Measurements from ENCODE around the gene ACOX3.
"Not testable (repeated sequence)": the region's sequence is repeated elsewhere in the genome, so short reads cannot be mapped to it uniquely, and the experiment has no call there.

The ACOX3 gene

DNA sequence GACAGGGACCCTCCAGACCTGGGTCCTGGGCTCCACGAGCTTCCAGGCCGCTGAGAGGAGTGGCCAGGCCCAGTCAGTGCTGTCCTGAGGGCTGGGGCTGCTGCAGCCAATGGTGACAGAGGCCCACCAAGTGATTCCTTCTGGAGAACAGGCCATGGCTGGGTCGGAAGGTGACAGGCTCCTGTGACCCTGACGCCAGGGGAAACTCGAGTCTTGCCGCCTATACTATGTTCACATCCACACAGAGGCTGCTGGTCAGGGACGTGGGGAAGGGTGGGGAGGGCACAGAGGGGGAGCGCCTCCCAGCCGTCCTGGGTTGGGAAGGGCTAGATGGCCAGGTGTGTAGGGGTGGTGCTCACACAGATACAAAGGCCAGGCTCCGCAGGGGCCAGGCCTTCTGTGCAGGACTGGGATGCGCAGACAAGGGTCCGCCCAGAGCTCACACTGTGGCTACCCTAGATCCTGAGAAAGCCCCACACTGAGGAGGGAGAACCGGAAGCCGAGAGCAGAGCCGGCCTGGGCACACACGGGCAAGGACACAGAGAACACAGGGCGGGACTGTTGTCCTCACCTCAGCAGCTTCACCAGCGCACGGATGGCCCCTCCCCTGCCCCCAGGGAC, 89.6 kb downstream of the ACOX3 start:
- DNase-seq = no peak

DNA sequence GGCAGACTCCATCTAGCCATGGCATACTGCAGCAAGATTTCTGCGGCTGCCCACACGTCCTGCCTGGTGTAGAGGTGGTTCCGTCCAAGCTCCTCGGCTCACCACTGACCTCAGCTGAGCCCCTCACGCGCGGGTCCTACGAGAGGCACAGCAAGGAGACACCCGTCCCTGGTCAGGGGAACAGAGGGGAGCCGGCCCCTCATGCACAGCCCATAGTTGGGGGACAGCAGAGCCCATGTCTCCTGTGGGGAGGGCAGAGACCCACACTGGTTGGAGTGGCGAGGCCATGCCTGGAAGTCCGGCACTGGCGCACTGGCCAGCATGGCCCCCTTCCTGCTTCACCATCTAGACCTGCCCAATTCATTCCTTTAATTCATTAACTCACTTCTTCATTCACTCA, 90.2 kb downstream of the ACOX3 start:
- no peak for DNase-seq

DNA sequence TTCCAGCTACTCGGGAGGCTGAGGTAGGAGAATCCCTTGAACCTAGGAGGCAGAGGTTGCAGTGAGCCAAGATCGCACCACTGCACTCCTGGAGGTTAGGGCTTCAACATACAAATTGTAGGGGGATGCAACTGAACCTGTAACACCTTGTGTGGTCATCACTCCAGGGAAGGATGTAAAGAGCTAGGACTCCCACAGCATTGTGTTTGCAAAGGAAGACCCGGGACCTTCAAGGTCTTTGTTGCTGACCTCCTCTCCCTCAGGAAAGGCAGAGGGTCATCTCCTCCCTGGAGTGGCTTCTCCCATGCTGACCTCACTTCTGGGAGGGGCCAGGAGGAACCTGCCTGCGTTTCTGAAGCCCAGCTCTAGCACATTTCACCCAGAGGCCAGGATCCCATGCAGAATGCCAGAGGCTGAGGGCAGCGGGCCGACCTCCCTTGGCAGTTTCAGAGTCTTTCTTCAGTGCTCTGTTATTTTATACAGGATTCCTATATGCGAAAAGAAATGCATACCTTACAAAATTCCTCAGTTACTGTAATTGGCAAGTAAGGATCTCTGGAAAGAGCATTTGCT, 90.8 kb downstream of the ACOX3 start:
- DNase-seq = no peak

DNA sequence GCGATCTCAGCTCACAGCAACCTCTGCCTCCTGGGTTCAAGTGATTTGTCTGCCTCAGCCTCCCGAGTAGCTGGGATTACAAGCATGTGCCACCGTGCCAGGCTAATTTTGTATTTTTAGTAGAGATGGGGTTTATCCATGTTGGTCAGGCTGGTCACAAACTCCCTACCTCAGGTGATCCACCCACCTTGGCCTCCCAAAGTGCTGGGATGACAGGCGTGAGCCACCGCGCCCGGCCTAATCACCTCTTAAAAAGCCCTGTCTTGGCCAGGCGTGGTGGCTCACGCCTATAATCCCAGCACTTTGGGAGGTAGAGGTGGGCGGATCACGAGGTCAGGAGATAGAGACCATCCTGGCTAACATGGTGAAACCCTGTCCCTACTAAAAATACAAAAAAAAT, 91.3 kb downstream of the ACOX3 start:
- DNase-seq = not testable (repeated sequence)

DNA sequence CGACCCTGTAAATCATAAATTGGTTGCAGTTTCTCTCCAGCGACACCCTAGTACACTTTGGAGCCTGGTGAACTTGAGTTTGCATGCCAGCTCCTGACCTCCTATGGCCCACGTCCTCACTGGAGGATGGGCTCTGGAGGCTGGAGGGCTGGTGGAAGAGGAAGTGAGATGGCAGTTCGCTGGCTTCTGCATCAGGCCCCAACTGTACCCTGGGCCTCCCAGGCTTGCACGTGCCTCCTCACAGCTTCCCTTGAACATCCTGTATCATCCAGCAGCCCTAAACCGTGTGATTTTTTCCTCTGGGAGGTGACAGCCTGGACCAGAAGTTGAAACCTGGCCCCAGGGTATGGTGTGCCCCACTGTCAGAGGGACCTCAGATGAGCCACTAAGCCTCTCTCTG, 92.5 kb downstream of the ACOX3 start:
- no peak for DNase-seq

DNA sequence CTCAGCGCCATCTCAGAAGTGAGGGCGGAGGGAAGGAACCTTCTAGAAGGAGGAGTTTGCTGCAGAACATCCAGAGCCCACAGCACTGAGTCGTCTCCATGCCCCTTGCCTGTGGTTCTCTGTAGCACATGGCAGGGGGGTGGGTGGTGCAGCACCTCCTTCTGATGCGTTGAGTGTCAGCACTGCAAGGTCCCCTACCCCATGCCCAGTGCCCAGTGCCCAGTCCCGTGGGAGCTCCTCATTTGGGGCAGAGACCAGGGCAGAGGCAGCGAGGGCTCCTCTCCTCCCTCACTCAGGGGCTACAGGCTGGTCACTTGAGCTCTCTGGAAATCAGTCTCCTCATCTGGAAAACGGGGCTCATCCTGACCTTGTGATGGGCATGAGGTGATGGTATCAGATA, 92.9 kb downstream of the ACOX3 start:
- no peak for DNase-seq

DNA sequence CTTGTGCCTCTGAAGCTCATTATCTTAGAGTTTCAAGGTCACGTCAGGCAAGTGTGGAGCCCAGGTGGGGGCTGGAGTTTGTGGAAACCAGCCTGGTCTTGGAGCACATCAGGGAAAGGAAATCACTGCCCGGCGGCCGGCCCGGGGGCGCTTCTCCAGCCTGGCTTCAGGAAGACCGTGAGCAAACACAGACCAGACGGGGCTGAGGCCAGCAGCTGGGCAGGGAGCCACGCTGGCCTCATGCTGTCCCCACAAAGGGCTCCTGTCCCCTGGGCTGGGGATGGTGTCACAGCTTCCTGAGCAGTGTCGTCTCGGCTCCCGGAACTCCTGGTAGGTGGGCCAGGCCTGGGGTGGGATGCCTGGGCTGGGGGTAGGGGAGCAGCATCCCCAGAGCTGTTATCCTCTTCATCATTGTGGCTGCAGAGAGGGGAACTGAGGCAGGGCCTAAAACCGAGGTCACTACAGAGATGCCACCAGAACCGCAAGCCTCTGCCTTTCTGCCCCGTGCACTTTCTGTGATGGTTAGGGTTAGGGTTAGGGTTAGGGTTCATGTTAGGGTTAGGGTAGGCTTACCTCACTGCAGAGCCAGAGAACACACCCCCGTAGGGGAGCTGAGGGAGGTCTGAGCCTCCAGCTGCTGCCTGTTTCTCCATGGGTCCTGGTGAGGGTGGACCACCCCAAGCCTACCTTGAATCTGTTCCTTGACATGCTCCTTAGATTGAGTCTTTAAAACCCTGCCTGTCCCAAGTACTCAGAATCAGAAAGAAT, 93.5 kb downstream of the ACOX3 start:
- no peak for DNase-seq

DNA sequence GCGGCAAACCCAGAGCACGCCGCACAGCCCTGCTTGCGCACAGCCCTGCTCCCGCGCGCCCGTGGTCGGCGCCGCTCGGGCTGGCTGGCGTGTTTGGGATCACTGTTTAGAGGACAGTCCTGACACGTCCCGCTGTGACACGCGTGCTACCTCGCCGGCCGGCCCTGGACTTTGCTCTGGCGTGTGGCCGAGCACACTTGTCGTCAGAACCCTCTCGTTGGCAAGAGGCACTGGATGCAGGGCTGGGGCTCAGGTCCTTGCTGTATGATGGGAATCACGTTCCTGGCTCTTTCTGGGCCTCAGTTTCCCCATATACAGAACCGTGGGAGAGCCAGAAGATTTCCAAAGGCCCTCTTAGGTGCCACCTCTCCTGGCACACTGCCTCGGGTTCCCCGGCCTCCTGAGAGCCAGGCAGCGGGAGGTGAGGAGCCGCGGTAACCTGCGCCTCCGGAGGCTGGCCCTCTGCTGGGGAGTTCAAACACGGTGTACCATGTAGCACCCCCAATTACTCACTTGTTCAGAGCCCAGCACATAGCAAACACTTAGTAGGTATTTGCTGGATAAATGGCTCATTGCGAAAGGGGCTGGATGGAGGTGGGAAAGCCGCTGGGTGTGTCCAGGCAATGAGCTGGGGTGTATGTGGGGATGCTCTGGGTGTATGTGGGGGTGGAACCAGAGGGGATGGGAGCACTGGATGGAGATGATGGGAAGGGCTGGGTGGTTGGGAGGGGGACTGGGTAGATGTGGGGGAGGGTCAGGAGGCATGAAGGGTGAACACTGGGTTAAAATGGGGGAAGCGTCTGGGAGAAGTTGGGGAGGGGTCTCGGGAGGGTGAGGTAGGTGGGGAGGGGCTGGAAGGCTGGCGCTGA, 94.3 kb downstream of the ACOX3 start:
- no peak for DNase-seq

DNA sequence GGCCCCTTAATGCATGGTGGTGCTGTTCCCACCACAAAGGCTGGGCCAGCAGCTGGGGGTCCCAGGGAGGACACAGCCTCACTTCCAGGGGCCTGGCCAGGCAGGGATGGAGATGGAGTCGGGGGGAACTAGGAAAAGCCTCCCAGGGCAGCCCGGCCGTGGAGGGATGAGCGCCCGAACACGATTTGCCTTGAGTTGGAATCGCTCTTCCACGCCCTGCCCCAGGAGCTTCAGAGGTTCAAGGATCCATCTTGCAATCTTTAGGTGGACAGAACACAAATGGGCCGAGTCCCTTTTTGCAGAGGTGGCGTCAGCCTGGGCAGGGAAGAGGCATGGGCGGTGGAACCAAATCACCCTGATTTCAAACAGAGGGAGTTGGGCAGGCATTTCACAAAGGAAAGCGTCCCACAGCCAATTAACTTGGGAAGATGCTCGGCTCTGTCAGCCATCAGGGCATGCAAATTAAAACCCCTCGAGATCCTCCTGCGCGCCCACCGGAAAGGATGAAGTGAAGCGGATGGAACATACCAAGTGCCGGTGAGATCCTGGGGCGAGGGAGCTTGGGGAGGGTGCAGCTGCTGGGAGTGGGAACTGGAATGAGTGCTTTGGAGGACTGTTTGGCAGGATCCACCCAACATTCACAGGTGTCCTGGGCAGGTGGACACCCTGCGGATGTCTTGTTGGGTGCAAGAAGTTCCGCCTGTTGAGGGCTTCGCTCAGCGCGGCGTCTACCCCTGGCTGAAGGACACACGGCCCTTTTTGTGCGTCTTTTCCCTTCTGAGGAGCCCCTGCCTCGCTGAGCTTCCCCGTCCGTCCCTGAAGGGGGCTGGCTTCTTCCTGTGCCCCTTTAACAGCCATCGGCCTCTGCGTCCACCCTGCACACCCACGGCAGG, 95.2 kb downstream of the ACOX3 start:
- no peak for DNase-seq

DNA sequence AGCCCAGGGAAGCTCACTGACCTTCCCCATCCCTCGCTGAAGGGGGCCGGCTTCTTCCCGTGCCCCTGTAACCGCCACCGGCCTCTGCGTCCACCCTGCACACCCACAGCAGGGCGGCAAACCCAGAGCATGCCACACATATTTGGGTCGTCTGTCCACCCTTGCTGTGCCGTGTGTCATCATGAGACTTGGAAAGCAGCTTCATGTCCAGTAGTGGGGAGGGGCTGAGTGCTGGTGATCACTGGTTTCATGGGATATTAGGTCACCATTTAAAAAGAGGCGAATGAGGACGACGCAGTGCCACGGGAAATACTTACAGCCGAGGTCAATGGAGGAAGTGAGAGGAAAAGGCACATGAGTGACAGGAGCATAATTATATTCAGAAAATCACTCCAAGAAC, 96.1 kb downstream of the ACOX3 start:
- DNase-seq = no peak

DNA sequence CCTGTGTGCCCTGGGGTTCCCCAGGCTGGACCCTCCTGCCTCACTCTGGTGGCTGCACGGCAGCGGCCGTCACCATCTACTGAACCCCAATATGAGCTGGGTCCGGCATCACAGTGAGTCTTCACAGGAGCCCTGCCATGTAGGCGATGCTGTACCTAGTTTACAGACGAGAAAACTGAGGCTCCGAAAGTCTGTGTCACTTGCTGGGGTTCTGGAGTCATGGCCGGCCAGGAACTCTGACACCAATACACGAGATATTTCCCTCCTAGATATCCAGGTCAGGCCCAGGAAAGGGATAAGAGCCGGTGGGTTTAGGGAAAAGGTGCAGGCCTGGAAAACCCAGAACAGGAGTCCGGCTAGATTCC, 96.6 kb downstream of the ACOX3 start:
- DNase-seq = no peak

DNA sequence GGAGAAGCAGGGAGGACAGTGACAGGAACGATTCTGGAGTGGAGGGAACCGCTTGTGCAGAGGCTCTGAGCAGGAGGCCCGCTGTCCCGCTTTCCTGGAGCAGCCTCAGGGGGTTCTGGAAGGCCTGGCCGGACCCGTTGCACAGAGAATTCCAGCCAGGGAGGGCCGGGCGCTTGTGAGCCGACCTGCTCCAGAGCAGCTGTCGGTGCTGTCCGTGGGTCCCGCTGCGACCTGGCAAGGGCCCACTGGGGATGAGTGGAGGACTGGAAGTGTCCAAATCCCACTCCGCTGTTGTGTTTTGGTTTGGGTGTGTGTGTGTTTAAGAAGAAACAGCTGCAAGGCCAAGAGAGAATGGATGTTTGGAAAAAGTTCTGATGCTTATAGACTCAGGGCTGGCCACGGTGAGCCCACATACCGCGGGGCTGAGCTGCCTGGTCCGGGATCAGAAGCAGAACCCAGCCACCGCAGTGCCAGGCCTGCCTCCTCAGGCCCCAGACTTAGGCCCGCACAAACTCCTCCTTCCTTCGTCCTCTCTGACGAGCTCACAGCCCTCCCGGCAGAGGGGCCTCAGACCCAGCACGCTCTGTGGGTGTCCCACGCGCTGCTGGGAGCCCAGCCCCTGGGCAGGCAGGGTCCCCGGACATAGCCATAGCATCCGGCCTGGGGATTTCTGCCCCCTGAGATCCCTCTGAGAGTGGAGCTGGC, 97.1 kb downstream of the ACOX3 start:
- DNase-seq = no peak

DNA sequence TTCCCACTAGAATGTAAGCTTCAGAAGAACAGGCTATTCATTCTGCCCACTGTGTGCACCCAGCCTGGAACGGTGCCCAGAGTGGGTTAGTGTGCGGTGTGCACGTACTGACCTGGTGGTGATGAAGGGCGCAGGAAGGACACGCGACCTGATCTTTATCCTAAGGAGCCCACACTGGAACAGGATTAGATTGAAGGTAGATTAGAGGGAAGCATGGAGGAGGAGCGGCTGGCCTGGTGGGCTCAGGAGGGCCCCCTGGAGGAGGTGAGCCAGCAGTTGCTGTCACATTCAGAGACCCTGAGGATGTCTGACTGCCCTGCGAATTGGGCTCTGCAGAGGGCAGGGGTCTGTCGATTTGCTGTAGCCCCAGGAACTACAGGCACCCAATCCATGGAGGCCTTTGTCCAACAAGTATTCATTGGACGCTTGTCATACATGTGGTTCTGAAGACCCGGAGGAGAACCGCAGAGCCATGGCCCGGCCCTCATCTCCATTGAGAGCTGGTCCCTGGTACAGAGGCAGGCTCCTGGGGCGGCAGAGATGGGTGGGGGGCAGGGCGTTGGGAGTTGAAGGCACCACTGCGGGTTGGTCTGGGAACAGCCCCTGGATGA, 97.8 kb downstream of the ACOX3 start:
- DNase-seq = no peak

DNA sequence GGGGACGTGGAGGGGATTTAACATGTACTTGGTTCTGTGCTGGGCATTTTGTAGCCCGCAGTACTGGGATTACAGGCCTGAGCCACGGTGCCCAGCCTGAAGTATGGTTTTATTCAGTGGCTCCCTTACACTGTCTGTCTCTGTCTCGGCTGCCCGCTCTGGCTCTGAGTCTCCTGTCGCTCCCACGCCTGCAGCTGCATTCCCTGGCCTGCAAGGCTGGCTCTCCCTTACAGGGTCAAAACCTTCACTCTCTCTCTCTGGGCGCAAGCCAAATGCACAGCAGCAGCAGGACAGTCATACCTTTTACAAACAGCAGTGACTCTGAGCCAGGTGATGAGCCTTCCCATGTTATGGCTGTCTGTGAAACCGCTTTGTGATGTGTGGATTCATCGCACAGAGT, 98.8 kb downstream of the ACOX3 start:
- DNase-seq = no peak

DNA sequence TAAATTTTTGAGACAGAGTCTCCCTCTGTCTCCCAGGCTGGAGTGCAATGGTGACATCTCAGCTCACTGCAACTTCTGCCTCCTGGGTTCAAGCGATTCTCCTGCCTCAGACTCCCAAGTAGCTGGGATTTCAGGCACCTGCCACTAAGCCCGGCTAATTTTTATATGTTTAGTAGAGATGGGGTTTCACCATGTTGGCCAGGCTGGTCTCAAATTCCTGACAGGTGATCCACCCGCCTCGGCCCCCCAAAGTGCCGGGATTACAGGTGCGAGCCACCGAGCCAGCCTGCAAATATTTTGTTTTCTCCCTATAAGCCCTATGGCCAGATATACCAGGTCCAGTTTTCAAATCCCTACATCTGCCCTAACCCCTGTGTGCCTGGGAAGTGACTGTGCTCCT, 99.2 kb downstream of the ACOX3 start:
- DNase-seq = not testable (repeated sequence)

DNA sequence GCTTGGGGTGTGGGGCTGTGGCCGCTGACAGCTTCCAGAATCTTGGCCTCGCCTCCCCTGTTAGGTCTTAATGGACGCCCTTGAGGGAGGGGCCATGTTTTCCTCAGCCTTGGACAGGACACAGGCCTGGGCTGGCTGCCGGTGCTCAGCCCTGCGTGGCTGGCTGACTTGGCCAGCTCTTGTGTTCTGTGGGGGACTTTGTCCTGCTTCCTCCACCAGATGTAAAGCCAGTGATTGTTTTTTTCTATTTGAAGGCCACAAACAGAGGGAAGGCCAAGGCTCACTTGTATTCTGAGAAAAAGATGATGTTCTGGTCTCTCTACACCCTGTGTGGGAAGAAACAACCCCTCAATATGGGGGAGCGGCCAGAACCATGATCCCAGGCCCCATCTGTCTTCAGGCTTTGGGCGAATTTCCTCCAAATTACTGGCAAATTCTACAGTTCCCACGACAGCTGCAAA, 99.7 kb downstream of the ACOX3 start:
- no peak for DNase-seq

DNA sequence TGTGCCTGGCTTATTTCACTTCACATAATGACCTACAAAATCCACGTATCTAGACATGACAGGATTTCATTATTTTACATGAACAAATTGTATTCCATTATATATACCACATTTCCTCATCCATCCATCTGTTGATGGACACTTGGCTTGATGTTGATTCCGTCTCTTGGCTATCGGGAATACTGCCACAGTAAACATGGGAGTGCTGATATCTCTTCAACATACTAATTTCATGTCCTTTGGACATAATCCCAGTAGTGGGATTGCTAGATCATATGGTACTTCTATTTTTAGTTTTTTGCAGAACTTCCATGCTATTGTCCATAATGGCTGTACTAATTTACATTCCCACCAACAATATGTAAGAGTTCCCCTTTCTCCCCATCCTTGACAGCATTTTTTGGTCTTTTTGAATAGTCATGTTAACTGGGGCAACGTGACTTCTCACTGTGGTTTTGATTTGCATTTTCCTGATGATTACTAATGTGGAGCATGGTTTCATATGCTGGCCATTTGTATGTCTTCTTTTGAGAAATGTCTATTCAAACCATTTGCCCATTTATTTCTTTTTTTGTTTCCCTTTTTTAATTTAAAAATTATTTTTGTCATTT, 102.1 kb downstream of the ACOX3 start:
- DNase-seq = no peak

DNA sequence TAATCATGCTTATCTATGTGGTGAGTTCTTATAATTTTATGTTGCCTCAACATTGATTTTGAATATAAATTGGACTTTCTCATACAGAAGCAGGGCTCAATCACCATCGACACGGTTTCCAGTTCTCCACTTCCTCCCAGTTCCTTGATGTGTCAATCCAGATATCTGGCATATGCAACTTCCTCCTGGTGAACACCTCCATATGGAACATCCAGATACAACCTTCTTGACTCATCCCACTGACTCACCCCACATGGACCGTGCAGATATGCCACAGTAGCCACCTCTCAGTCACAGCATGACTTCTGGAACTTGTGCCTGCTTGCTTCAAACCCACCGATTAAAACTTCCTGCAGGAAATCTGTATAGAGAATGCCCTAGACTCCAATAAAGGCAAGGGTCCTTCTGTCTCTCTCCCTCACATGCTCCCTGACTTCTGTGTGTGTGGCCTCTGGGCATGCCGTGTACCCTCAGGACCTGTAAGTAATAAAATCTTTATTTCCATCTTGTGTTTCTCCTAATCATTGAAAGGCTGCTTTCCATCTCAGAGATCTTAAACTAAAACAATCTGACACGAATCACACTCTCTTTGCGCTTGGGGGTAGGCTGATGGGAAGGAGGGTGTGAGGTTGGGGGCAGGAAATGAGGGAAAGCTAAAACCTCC, 104.0 kb downstream of the ACOX3 start:
- no peak for DNase-seq

DNA sequence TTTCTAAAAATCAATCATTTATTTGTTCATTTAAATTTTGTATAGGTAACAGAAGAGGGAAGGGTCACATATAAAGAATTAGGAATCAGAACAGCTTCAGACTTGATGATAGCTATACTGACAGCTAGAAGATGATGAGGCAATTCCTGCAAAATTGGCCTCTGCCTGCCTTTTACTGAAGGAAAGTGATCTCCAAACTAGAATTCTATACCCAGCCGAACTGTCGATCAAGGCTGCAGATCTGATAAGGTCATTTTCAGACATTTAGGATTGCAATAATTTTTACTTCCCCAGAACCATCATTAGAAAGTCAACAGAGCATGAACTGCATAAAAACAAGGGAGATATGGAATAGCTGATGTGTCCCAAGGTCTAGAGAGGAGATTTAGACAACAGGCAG, 104.7 kb downstream of the ACOX3 start:
- DNase-seq = no peak

DNA sequence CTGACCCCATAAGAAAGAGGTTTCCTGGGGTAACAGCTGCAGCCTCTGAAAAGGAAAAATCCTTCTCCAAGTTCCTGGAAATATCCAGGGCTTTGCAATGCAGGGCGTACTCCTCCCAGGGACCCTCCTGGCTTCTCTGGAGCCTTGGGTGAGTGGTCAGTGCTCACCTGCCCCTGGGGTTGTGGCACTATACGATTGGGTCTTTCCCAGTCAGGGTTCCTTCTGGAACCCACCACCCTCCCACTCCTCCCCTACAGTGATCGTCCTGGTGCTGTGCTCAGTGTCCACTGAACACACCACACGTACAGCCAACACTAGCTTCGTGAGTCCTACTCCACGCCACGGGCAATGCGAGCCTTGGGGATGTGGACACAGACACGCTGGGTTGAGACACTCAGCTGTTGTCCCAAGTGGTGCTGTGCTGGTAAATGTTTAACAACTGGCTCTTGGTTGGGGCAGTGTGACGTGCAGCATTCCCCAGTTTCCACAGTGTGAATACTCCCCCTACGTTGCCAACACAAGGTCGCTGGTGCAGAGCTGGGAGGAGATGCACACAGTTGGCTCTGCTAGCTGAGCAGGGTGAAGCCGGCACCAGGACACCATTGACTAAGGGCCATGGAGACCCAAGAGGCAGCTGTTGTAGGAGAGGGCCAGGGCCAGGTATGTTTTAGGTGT, 105.6 kb downstream of the ACOX3 start:
- DNase-seq = no peak
